HG02852 (cell line): ENCODE results near the gene CYB561.

Experiments
- ATAC-seq: cut with Tn5 transposase; IDR thresholded peaks from one replicate; pipeline ENCODE4 v1.9.1; 2021; ENCODE audit warnings: mild to moderate bottlenecking, moderate library complexity; ENCODE audit not compliant: unreplicated experiment

The CYB561 gene

DNA sequence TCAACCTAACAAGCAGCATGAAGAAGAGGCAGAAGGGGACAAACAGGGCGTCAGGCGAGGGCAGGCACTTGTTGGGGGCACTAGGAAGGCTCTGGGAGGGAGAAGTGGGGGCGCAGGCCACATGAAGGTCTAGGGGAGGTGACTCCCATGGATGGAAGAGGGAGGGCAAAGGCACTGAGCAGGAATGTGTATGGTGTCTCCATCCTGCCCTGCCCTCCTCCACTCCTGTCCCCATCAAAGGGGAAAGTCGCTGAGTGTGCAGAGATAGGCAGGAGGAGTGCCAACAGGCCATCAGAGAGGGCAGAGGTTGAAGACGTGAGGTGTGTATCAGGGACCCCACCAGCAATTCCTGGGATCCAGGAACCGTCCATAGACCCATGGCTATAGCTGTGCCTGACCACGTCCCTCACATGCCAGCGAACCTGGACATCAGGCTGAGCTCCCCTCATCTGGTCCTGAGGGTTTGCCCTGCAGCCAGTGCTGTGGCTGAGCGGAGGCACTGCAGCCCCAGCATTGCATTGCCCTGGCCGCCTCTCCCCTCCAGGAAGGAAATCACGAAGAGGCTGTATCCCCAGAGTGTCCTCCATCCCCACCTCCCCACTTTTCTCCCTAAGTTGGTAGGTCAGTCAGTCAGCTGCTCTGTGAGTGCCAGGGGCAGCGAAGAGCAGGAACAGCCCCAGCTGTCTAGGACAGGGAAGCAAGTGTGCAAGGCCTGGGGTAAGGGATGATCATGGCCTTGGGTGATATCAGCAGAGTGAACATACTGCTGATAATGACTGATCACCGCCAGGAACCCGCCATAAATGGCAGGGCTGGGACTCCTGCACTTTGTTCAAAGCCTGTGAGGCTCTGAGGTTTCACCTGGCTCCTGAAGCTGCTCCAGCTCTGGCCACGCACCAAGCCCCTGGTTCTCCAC lies 6.2 kb upstream of the CYB561 start:
- no peak for ATAC-seq

DNA sequence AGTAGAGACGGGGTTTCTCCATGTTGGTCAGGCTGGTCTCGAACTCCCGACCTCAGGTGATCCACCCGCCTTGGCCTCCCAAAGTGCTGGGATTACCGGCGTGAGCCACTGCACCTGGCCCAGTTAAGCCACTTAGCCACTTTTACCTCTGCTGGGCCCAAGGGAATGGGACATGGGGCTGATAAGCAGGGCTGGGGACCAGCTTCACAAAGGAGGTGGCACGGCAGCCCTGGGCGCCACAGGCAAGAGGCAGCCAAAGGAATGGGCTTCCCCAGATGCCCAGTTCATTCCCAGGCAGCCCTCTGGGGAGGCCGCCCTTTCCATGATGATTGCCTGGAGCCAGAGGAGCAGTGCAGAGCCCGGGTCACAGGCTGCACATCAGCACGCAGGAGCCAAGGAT lies 5.0 kb upstream of the CYB561 start:
- ATAC-seq, result no peak

DNA sequence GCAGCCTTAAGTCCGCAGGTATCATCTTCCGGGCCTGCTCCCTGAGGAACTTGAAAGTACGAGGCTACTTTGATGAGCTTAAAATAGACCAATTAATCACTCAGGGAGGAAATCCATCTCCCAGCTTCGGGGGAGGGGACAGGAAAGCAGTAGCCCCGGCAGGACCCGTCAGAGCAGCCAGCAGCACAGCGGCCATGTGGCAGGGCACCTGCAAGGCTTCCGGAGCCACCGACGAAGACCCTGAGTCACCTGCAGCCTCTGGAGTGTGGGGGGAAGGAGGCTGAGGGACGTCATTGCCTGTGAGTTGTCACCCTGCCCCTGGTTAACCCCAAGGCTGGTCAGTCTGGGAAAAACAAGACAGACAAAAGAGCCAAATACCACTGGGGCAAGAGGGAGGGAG lies 4.4 kb upstream of the CYB561 start:
- ATAC-seq, result no peak

DNA sequence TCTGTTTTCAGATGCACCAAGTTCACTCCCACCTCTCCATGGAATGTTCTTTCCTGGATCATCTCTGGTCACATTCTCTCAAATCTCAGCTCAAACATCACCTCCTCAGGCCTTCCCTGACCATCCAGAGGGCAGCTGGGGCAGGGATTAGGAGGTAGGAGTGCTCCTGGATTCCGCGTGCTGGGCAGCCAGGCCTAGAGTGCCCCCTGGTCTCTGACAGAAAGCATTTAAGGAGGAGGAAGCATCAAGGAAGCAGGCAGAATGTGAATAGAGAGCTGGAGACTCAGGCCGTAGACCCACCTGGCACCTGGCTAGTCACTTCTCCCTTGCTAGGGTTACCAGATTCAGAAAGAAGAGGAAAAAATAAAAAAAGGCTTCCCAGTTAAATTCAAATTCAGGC lies 2.5 kb upstream of the CYB561 start:
- ATAC-seq, result no peak

DNA sequence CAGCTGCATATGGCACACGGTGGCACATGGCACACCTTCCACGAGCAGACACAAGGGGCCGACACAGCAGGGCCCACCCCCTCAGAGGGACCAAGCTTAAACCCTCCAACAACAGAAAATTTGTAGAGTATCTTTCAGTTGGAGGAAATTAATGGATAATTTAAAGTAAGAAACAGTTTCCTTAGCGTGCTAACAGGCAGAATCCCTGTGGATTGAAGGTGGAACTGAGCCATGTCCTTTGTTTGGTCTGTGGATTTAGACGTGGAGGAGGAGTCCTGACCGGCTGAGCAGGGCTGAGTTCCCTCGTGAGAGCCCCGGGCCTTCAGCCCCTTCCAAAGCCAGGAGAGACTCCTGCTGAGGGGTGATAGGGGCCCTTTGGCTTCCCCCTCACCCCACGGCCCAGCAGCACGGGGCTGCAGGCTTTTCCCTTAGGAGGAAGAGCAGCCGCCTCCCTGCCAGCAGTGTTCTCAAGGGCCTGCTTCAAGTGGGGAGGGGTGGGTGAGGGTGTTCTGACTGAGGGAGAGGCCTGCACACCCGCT lies 1.4 kb upstream of the CYB561 start:
- no peak for ATAC-seq

DNA sequence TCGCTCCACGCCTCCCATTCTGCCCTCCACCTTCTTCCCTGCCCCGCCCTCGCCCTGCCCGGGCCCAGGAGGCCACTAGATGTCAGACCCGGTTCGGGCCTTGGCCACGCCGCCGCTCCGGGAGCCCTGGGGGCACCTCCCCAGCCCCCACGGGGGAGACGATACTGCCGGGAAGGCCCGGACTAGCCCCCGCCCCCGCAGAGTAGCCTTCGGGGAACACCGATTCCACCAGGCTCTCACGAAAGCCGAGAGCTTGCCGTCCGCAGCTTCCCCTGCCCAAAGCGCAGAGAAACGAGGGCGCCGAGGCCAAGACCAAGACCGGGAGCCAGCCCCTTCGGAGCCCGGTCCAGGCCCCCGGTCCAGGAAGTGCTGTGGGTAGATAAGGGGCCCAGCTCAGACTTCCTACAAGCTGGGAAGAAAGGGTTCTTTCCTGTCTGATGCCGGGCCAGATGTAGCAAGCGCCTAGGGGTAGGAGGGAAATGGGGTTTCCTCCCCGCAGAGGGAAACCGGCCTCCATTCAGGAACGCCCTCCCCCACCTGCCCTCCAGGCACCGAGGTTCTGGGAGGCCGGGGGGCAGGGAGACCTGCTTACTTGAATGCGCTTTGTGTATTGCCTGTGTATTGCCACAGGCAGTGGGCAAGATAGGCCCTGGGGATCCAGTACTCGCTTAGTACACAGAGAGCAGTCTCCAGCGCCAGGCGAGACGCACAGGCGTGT lies 806 bp upstream of the CYB561 start:
- ATAC-seq, result peak; percentile 35

DNA sequence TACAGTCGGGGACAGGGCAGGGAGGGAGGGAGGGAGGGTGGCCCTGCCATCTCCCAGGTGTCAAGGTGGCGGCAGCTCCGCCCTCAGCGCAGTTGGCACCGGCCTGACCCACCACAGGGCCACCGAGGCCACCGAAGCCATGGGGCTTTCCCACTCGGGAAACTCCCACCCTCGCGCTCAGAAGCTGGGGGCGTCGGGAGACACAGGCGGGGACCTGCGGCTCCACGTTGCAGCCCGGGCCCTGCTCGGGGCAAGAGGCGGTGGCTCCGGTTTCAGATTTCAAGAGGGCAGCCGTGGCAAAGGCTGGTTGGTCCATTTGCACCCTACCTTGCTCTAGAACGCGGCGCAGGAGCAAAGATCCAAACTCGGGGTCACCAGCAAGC lies 544 bp downstream of the CYB561 start:
- ATAC-seq, result no peak

DNA sequence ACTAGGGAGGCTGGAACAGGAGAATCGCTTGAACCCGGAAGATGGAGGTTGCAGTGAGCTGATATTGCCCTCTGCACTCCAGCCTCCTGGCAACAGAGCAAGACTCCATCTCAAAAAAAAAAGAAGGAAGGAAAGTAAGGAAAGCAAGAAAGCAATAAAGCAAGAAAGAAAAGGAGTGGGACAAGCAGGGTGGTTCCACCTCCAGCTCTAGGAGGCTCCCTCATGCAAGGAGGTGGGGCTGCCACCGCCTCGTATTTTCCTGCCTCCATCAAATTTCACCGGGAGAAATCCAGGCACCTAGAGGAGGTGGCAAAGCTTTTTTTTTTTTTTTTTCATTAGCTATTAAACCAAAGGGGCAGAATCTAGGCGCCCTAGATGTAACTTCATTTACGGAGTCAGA lies 1.0 kb downstream of the CYB561 start:
- ATAC-seq, result no peak

DNA sequence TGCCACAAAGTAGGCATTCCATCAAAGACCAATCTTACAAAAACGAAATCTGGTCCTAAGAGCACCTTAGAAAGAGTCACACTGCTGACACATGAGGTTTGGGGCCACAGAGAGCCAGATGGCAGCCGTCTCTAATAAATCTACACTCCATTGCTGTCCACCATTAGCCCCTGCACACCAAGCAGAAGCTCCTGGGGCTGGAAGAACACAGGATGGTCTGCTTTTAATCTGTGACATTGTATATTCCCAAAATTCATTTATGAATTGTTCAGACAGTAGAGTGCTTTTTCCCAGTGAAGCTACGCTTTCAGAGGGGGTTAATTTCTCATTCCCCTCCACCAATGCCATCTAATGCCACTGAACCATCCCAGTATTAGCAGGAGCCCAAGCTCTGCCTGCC lies 1.6 kb downstream of the CYB561 start:
- no peak for ATAC-seq

DNA sequence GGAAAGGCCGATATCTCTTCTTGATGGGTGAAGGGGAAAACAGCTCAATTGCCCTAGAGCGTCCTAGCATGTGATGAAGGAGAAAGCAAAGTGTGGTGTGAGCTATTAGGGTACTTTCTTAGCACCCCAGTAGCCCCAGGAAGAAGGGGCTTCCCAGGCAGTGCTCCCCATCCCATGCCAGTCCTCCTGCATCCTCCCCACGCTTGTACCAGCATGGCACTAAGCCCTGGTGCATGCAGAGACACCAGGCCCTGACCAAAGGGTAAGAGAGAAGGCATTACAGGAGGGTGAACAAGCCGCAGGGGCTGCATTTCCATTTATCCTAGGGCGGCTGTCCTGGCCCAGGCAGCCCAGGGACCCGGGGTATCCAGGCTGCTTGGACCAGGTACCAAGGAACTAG lies 3.1 kb downstream of the CYB561 start:
- ATAC-seq, result no peak

DNA sequence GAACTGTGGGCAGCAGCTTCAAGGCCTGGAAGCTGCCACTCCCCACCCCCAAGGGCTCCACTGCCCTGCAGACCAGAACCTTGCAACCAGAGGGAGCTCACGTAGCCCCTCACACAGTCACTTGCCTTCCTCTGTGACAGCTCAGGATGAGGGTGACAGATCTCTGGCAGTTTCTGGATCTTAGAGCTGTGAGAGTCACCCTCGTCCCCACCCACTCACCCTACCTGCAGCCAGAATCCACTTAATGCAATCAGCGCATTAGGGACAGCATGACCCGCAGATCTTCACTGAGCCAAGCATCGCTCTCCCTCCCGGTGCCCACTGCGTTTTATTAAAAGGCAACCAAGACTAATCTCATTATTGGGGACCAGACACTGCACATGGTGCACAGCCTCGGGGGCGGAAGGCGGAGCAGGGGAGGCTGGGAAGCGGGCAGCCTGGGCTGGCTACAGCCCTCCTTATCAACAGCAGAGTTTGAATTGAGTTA lies 3.5 kb downstream of the CYB561 start:
- no peak for ATAC-seq

DNA sequence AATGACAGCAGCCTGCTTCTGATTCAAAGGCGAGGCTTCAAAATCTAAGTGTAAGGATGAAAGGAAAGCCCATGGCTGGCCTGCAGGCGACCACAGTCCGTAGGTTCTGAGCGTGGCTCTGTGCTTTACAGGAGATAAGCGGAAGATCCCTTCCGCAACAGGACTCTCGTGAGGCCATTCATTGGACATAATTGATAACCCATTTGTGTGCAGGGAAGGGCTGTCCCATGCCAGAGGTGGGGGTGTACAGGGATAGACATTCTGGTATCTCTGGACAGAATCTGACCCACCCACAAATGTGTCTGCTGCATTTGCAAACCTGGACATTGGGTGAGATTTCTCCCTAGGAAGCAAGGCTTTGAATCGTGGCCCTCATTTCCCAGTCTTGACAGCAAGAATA lies 4.0 kb downstream of the CYB561 start:
- no peak for ATAC-seq

DNA sequence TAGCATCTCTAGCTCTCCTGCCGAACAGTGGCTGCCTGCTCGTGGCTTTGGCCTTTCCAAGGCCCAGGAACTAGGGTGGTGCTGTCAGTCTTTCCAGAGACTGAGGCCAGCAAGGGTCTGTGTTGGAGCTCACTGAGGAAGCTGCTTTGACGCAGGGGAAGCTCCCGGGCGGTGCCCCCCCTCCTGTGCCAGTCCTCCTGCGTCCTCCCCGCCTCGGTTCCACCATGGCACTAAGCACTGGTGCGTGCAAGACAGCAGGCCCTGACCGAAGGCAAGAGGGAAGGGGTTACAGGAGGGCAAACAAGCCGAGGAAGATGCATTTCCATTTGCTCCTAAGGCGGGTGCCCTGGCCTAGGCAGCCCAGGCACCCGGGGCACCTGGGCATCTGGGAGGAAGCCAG lies 4.5 kb downstream of the CYB561 start:
- ATAC-seq, result no peak

DNA sequence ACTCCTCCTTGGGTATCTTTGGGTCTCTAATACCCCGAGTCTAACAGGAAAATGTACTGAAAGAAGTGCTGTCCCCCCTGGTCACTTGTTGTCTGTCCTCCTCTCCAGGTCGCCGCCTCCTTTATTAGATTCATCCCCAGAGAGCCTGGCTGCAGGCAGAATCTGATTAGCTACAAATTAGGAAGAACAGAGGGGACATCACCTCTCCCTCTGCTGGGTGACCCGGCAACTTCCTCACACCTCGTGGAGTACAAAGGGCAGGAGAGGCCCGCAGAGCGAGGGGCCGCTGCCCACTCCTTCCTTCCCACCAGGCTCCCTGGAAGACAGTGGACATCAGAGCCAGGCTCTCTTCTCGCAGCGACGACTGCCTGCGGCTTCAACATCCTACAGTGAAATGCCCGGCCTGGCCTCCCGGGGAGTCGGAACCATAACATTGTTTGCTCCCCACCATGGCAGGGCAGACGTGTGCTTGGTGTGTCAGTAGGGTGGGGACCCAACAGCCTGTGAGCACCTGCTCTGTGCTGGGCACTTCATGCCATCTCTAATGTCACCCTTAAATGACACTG lies 5.3 kb downstream of the CYB561 start:
- no peak for ATAC-seq

DNA sequence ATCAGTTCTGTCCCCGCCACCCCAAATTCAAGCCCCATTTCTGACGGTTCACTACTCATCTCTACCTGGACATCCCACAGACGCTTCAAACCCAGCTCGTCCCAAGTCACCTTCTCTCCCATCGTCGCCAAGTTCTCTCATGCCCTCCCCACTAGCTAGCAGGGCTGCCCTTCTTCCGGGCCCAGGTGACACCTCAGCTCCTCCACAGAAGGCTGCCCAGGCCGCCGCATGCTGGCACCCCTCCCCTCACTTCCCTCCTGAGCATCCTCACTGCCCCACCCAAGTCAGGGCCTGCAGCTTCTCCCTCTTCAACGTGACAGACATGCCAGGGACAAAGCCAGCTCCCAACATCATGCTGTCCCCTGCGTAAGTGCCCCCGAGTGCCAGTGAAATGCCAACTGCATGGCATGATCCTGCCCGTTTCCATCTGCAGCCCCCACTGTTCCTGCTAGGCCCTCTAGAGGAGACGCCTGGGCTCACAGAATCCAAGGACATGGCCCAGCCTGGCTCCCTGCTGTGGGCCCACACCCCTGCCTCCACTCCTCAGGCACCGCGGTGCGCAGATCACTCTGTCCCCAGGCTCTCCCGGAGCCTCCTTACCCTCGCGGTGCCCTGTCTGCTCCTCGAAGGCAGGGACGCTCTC lies 5.9 kb downstream of the CYB561 start:
- ATAC-seq, result no peak

DNA sequence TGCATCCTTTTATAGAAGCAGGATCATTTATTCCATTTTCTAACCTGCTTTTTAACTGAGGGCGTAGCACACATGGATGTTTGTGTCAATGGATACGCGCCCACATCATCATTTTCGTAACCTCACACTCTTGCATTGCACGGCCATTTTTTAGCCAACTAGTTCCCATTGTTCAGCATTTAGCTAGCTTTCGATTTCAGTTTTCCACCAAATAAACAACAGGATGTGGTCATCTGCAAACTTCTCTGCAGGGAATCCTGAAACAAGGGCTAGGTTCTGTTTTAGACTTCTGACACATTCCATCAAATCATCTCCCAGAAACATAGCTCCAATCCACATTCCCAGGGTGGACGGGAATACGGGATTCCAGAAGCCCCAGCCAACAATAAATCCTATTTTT lies 6.4 kb downstream of the CYB561 start:
- no peak for ATAC-seq

DNA sequence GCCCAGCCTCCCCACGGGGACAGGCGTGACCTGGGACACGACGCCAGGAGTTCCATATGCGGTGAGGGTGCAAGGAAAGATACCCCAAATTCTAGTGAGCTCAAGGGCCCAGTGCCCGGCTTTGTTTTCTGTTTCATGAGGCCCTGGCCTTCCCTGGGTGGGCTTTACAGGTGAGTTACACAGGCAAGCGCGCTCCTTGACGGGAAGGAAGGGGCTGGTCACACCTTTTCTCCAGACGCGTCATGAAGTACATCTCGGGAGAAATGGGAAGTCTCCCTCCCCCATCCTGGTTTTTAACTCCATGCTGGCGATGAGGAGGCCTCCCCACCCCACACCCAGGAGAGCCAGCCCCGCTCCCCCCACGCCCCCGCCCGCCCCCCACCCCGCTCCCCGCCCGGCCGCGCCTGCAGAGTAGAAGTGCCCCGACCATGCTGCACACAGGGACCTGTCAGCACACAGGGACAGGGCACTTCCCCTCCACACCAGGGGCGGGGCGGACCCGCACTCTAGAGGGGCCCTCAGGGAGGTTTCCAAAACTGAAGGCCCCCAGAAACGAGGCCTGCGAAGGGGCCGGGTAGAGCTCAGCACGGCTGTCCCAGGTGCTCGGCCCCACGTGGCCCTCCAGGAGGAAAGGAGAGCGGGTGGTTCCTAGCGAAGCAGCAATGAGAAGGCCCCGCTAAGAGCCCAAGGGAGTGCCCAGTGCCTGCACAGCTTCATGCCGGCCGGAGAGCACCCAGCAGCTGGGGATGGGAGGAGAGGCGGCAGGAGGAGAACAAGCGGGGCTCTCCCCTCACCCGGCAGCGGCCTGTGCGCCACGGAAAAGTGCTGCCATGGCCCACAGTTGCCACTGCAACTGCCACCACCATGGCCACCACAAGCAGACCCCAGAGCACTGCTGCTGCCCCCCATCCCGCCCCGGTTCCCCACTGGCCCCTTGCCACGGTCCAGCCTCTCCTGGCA lies 7.7 kb downstream of the CYB561 start:
- ATAC-seq, result no peak

DNA sequence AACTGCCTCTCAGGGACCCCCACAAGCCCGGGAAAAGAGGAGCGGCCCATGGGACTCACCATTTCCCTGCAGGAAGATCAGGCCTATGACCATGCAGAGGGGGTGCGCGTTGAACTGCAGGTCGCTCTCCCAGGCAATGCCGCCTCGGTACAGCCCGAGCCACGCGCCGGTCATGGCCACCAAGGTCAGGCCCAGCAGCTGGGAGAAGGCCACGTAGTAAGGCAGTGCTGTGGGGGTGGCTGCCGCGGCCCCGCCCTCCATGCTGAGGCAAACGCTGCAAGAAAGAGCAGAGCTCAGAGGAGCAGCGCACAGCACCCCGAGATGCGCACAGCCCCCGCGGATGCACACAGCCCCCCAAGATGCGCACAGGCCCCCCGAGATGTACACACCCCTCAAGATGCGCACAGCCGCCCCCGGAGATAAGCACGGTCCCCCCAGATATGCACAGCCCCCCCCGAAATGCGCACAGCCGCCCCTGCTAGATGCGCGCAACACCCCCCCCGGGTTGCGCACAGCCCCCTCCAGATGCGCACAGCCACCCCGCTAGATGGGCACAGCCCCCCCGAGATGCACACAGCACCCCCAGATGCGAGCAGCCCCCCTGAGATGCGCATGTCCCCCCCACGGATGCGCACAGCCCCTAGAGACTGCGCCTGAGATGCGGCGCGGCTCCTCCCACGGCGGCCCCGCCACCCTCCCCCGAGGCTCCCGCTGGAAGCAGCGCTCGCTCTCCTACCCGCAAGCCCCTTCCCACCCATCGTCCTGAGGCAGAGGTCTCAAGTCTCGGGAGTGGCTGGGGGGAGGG lies 8.6 kb downstream of the CYB561 start:
- no peak for ATAC-seq

DNA sequence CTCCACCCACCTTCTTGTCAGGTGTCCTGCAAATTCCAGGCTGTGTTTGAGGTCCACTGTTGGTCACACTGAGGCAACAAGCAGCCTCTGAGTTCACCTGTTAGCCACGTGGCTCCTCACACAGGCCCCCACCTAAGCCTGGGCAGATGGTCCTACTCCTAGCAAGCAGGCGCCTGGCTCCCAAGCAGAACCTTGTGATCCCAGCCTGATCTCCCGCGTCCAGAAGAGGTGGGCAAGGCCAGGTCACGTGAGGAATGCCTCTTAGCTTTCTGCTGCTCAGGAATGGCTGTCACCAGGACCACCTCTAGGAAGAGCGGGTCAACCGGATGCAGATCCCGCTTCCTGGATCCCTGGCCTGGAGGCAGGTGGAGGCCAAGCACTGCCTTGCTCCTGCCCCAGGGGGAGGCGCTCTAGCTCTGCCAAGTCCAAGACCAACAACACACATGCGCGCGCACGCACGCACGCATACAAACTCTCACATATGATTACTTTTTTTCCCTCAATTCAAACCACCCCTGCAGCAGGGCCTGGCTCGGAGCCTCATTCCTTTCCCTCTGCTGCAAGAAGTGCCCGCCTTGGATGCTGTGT lies 9.5 kb downstream of the CYB561 start:
- ATAC-seq, result no peak
